Measurements from ENCODE around the gene SMIM17. TPM values are rescaled to one million over a fixed set of nuclear protein-coding genes. Genes with fewer than 3 reads are reported as not detected.

SMIM17 gene
- polyA plus RNA-seq, 1 experiment, result not detected

- no peak for DNase-seq (ENCODE audit: low read depth)
- Histone ChIP-seq H3K4me3 (ENCODE audit: low read depth, low read length) (no peak overlapping the region), H3K27me3 (ENCODE audit: control insufficient read depth, insufficient read depth, low read length) (no peaks in the 10 kb centered on the region), H3K36me3 (ENCODE audit: control insufficient read depth, insufficient read depth, low read length) (peaks cover 19% of the 10 kb centered on the region)
- ChIA-PET POLR2A (no interaction called here), CTCF (no interaction called here)
- TF ChIP-seq, protein P1, sequence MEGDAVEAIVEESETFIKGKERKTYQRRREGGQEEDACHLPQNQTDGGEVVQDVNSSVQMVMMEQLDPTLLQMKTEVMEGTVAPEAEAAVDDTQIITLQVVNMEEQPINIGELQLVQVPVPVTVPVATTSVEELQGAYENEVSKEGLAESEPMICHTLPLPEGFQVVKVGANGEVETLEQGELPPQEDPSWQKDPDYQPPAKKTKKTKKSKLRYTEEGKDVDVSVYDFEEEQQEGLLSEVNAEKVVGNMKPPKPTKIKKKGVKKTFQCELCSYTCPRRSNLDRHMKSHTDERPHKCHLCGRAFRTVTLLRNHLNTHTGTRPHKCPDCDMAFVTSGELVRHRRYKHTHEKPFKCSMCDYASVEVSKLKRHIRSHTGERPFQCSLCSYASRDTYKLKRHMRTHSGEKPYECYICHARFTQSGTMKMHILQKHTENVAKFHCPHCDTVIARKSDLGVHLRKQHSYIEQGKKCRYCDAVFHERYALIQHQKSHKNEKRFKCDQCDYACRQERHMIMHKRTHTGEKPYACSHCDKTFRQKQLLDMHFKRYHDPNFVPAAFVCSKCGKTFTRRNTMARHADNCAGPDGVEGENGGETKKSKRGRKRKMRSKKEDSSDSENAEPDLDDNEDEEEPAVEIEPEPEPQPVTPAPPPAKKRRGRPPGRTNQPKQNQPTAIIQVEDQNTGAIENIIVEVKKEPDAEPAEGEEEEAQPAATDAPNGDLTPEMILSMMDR (IDR thresholded peaks at IDR 0.05; ENCODE audit: insufficient read depth, low read depth, low read length), result no peak
These were observed 20.6 kb upstream of the SMIM17 start for GRCh38 chr19:56622374-56622773.

GRCh38 chr19:56623006-56623405, 20.0 kb upstream of the SMIM17 start:
- Histone ChIP-seq H3K27me3 (ENCODE audit: control insufficient read depth, insufficient read depth, low read length) (no peaks in the 10 kb centered on the region), H3K4me3 (ENCODE audit: low read depth, low read length) (no peak overlapping the region), H3K36me3 (ENCODE audit: control insufficient read depth, insufficient read depth, low read length) (peaks cover 19% of the 10 kb centered on the region)
- ChIA-PET POLR2A (no interaction called here), CTCF (no interaction called here)
- no peak for DNase-seq (ENCODE audit: low read depth)
- TF ChIP-seq, protein P1 (IDR thresholded peaks at IDR 0.05; ENCODE audit: insufficient read depth, low read depth, low read length), result no peak

GRCh38 chr19:56625708-56626107, 17.3 kb upstream of the SMIM17 start:
- DNase-seq (ENCODE audit: low read depth), result no peak
- Histone ChIP-seq H3K4me3 (ENCODE audit: low read depth, low read length) (no peak overlapping the region), H3K27me3 (ENCODE audit: control insufficient read depth, insufficient read depth, low read length) (no peaks in the 10 kb centered on the region), H3K36me3 (ENCODE audit: control insufficient read depth, insufficient read depth, low read length) (peaks cover 19% of the 10 kb centered on the region)
- POLR2A ChIA-PET, result no interaction called here
- TF ChIP-seq, protein P1 (IDR thresholded peaks at IDR 0.05; ENCODE audit: insufficient read depth, low read depth, low read length), result no peak
- CTCF ChIA-PET, result interaction anchor here (1.1 kb wide), 1 partner anchor 21 kb away, joined by 3 read pairs; no protein-coding TSS in a partner anchor

DNA sequence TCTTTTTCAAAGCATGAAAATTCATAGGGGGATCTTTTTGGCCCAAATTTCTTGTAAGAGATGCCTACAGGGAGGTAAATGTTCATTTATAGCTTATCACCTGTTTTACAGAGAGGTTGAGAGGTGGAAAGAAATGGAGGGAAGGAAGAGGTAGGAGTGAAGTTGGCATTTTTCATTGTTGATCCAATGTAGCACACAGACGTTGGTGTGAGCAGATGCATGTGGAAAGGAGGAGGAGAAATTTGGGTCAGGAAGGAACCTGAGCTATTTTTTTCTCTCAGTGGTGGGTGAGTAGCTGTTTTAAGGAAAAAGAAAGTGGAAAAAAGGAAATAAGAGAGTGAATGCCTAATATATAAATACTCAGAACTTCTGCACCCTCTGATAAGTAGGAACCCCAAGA, 9.9 kb upstream of the SMIM17 start:
- Histone ChIP-seq H3K27me3 (ENCODE audit: control insufficient read depth, insufficient read depth, low read length) (no peaks in the 10 kb centered on the region), H3K4me3 (ENCODE audit: low read depth, low read length) (no peak overlapping the region), H3K36me3 (ENCODE audit: control insufficient read depth, insufficient read depth, low read length) (no peaks in the 10 kb centered on the region)
- ChIA-PET CTCF (no interaction called here), POLR2A (no interaction called here)
- DNase-seq (ENCODE audit: low read depth), result no peak
- TF ChIP-seq, protein P1 (IDR thresholded peaks at IDR 0.05; ENCODE audit: insufficient read depth, low read depth, low read length), result no peak

DNA sequence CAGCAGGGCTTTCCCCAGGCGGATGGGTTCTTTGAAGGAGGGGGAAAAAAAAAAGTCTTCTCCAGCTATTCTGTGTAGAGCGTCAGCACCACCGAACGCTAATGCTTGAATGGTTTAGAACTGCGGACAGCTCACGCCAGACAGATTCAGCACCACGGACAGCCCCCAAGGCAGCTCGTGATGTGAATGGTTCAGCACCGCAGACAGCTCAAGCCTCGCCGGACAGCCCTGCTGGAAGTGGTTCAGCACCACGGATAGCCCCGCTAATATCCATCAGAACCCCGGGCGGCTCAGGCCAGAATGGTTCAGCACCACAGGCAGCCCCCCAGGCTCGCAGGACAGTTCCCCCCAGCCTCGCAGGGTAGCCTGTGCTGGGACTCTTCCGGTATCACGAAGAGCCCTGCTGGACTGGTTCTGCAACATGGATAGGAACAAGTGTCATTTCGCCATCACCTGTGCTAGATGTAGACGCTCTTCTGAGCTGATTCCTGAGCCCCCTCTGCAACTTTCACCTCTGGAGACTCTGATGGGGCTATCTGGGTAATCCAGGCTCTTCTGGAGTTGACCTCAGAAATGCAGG, 4.9 kb upstream of the SMIM17 start:
- no peaks in the 10 kb centered on the region for H3K27me3 ChIP-seq (ENCODE audit: control insufficient read depth, insufficient read depth, low read length)
- DNase-seq (ENCODE audit: low read depth), result no peak
- ChIA-PET CTCF (interaction anchor here (0.6 kb wide), 2 partner anchors 24 to 357 kb away, joined by 4 read pairs; no protein-coding TSS in a partner anchor), POLR2A (no interaction called here)
- no peaks in the 10 kb centered on the region for H3K36me3 ChIP-seq (ENCODE audit: control insufficient read depth, insufficient read depth, low read length)
- TF ChIP-seq, protein P1 (IDR thresholded peaks at IDR 0.05; ENCODE audit: insufficient read depth, low read depth, low read length), result no peak
- no peak overlapping the region for H3K4me3 ChIP-seq (ENCODE audit: low read depth, low read length)

Data from BJ (cell line).